Transverse colon (tissue), 4 donors: ENCODE data around the gene CRLF2.

Experiments used
- CTCF ChIP-seq, 5 experiments: fragments of 200-600 bp in 3 of 5; fragments of 450-650 bp in 2 of 5; sonication (generic) in 3 of 5; IDR thresholded peaks; 1 replicate in 2 of 5; 2 replicates in 3 of 5; pipeline ENCODE4 v1.5.1; 2016 to 2017; ENCODE audit warnings: antibody characterized with exemption in 5 of 5, inconsistent platforms in 3 of 5, mild to moderate bottlenecking in 2 of 5, moderate library complexity in 1 of 5
- POLR2A ChIP-seq: fragments of 450-650 bp; IDR thresholded peaks from one replicate; pipeline ENCODE4 v1.6.1; 2016; ENCODE audit warnings: antibody characterized with exemption, mild to moderate bottlenecking, moderate library complexity
- POLR2AphosphoS5 ChIP-seq, 3 donors: sonication (generic); formaldehyde crosslinking; IDR thresholded peaks; one replicate each; pipeline ENCODE4 v1.6.1; 2016; ENCODE audit warnings: antibody characterized with exemption in 3 of 3

DNA sequence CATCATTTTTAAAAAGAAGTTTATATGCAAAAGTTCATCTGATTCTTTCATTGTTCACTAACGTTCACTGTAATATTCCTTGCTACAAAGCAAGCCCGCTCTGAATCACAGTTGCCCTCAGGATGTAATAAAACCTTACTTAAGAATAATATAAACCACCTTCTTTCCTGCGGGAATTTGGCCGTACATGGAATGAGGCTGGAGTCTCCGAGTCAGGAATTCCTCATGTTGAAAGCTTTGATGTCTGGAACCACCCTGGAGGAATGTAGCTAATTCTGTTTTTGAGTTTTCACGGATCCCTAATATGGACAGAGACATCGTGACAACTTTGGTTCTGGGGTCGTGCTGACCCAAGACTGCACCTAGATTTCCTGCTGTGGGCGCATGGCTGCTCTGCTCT, 58.5 kb downstream of the CRLF2 start:
- TF ChIP-seq POLR2AphosphoS5 (IDR thresholded peaks at IDR 0.05), result no peak
- TF ChIP-seq CTCF (IDR thresholded peaks at IDR 0.05), result no peak
- TF ChIP-seq POLR2A, result no peak
